ENCODE results near the gene GNG12.

Gene GNG12

GRCh38 chr1:67719329-67720196, 113.7 kb downstream of the GNG12 start:
- Histone ChIP-seq H3K36me3 (ENCODE audit: control insufficient read depth in 2 of 2, insufficient read depth in 2 of 2, low read length in 2 of 2) (no peaks in the 10 kb centered on the region), H3K9me3 (ENCODE audit: control insufficient read depth in 2 of 2, low read length in 2 of 2) (no peaks in the 10 kb centered on the region), H3K27me3 (ENCODE audit: control insufficient read depth in 2 of 2, insufficient read depth in 2 of 2, low read length in 2 of 2) (no peaks in the 10 kb centered on the region), H3K9ac (ENCODE audit: low read depth in 1 of 2, low read length in 2 of 2) (no peak overlapping the region), H3K4me1 (ENCODE audit: control insufficient read depth in 2 of 2, insufficient read depth in 2 of 2, low read length in 2 of 2) (peaks cover 15 to 25% of the 10 kb centered on the region in 2 donors), H3K27ac (ENCODE audit: low read depth in 2 of 2, low read length in 2 of 2) (no peak overlapping the region), H3K4me3 (ENCODE audit: low read length in 2 of 2) (no peak overlapping the region)

- Histone ChIP-seq H3K4me1 (ENCODE audit: control insufficient read depth in 2 of 2, insufficient read depth in 2 of 2, low read length in 2 of 2) (peaks cover 31 to 41% of the 10 kb centered on the region in 2 donors), H3K4me3 (ENCODE audit: low read length in 2 of 2) (no peak overlapping the region), H3K27ac (ENCODE audit: low read depth in 2 of 2, low read length in 2 of 2) (peak overlapping the region in 1 of 2 donors; percentile 35), H3K9me3 (ENCODE audit: control insufficient read depth in 2 of 2, low read length in 2 of 2) (no peaks in the 10 kb centered on the region), H3K36me3 (ENCODE audit: control insufficient read depth in 2 of 2, insufficient read depth in 2 of 2, low read length in 2 of 2) (no peaks in the 10 kb centered on the region), H3K9ac (ENCODE audit: low read depth in 1 of 2, low read length in 2 of 2) (no peak overlapping the region), H3K27me3 (ENCODE audit: control insufficient read depth in 2 of 2, insufficient read depth in 2 of 2, low read length in 2 of 2) (no peaks in the 10 kb centered on the region)
Measured at GRCh38 chr1:67717876-67718275, 115.4 kb downstream of the GNG12 start.

GRCh38 chr1:67716800-67717199, 116.5 kb downstream of the GNG12 start:
- no peaks in the 10 kb centered on the region for H3K9me3 ChIP-seq (ENCODE audit: control insufficient read depth in 2 of 2, low read length in 2 of 2)
- H3K4me1 ChIP-seq (ENCODE audit: control insufficient read depth in 2 of 2, insufficient read depth in 2 of 2, low read length in 2 of 2): peaks cover 35 to 52% of the 10 kb centered on the region in 2 donors
- H3K9ac ChIP-seq (ENCODE audit: low read depth in 1 of 2, low read length in 2 of 2): no peak overlapping the region
- no peak overlapping the region for H3K4me3 ChIP-seq (ENCODE audit: low read length in 2 of 2)
- peak overlapping the region; percentile 23 to 64 for H3K27ac ChIP-seq (ENCODE audit: low read depth in 2 of 2, low read length in 2 of 2)
- H3K27me3 ChIP-seq (ENCODE audit: control insufficient read depth in 2 of 2, insufficient read depth in 2 of 2, low read length in 2 of 2): no peaks in the 10 kb centered on the region
- H3K36me3 ChIP-seq (ENCODE audit: control insufficient read depth in 2 of 2, insufficient read depth in 2 of 2, low read length in 2 of 2): no peaks in the 10 kb centered on the region

GRCh38 chr1:67715819-67716218, 117.4 kb downstream of the GNG12 start:
- no peak overlapping the region for H3K9ac ChIP-seq (ENCODE audit: low read depth in 1 of 2, low read length in 2 of 2)
- H3K36me3 ChIP-seq (ENCODE audit: control insufficient read depth in 2 of 2, insufficient read depth in 2 of 2, low read length in 2 of 2): no peaks in the 10 kb centered on the region
- H3K4me3 ChIP-seq (ENCODE audit: low read length in 2 of 2): no peak overlapping the region
- no peaks in the 10 kb centered on the region for H3K9me3 ChIP-seq (ENCODE audit: control insufficient read depth in 2 of 2, low read length in 2 of 2)
- no peak overlapping the region for H3K27ac ChIP-seq (ENCODE audit: low read depth in 2 of 2, low read length in 2 of 2)
- H3K4me1 ChIP-seq (ENCODE audit: control insufficient read depth in 2 of 2, insufficient read depth in 2 of 2, low read length in 2 of 2): peaks cover 43 to 61% of the 10 kb centered on the region in 2 donors
- H3K27me3 ChIP-seq (ENCODE audit: control insufficient read depth in 2 of 2, insufficient read depth in 2 of 2, low read length in 2 of 2): no peaks in the 10 kb centered on the region

GRCh38 chr1:67713057-67713846, 120.0 kb downstream of the GNG12 start:
- peak overlapping the region; percentile 61 to 81 for H3K27ac ChIP-seq (ENCODE audit: low read depth in 2 of 2, low read length in 2 of 2)
- peaks cover 57 to 81% of the 10 kb centered on the region in 2 donors for H3K4me1 ChIP-seq (ENCODE audit: control insufficient read depth in 2 of 2, insufficient read depth in 2 of 2, low read length in 2 of 2)

GRCh38 chr1:67711855-67712212, 121.4 kb downstream of the GNG12 start:
- Histone ChIP-seq H3K27ac (ENCODE audit: low read depth in 2 of 2, low read length in 2 of 2) (peak overlapping the region; percentile 67 to 69), H3K4me3 (ENCODE audit: low read length in 2 of 2) (no peak overlapping the region), H3K36me3 (ENCODE audit: control insufficient read depth in 2 of 2, insufficient read depth in 2 of 2, low read length in 2 of 2) (peaks cover 0 to 5% of the 10 kb centered on the region in 2 donors), H3K9me3 (ENCODE audit: control insufficient read depth in 2 of 2, low read length in 2 of 2) (no peaks in the 10 kb centered on the region), H3K27me3 (ENCODE audit: control insufficient read depth in 2 of 2, insufficient read depth in 2 of 2, low read length in 2 of 2) (no peaks in the 10 kb centered on the region), H3K9ac (ENCODE audit: low read depth in 1 of 2, low read length in 2 of 2) (peak overlapping the region in 1 of 2 donors; percentile 13), H3K4me1 (ENCODE audit: control insufficient read depth in 2 of 2, insufficient read depth in 2 of 2, low read length in 2 of 2) (peaks cover 49 to 73% of the 10 kb centered on the region in 2 donors)

More at GRCh38 chr1:67713057-67713846, 120.0 kb downstream of the GNG12 start:
- Histone ChIP-seq H3K4me3 (ENCODE audit: low read length in 2 of 2) (no peak overlapping the region), H3K9me3 (ENCODE audit: control insufficient read depth in 2 of 2, low read length in 2 of 2) (no peaks in the 10 kb centered on the region), H3K36me3 (ENCODE audit: control insufficient read depth in 2 of 2, insufficient read depth in 2 of 2, low read length in 2 of 2) (no peaks in the 10 kb centered on the region), H3K27me3 (ENCODE audit: control insufficient read depth in 2 of 2, insufficient read depth in 2 of 2, low read length in 2 of 2) (no peaks in the 10 kb centered on the region), H3K9ac (ENCODE audit: low read depth in 1 of 2, low read length in 2 of 2) (peak overlapping the region; percentile 4 to 48)

GRCh38 chr1:67711158-67711854, 122.0 kb downstream of the GNG12 start:
- Histone ChIP-seq H3K4me1 (ENCODE audit: control insufficient read depth in 2 of 2, insufficient read depth in 2 of 2, low read length in 2 of 2) (peaks cover 43 to 68% of the 10 kb centered on the region in 2 donors), H3K9ac (ENCODE audit: low read depth in 1 of 2, low read length in 2 of 2) (peak overlapping the region in 1 of 2 donors; percentile 13), H3K27me3 (ENCODE audit: control insufficient read depth in 2 of 2, insufficient read depth in 2 of 2, low read length in 2 of 2) (no peaks in the 10 kb centered on the region), H3K27ac (ENCODE audit: low read depth in 2 of 2, low read length in 2 of 2) (peak overlapping the region; percentile 67 to 69), H3K4me3 (ENCODE audit: low read length in 2 of 2) (no peak overlapping the region), H3K36me3 (ENCODE audit: control insufficient read depth in 2 of 2, insufficient read depth in 2 of 2, low read length in 2 of 2) (peaks cover 0 to 6% of the 10 kb centered on the region in 2 donors), H3K9me3 (ENCODE audit: control insufficient read depth in 2 of 2, low read length in 2 of 2) (no peaks in the 10 kb centered on the region)

- peaks cover 0 to 6% of the 10 kb centered on the region in 2 donors for H3K36me3 ChIP-seq (ENCODE audit: control insufficient read depth in 2 of 2, insufficient read depth in 2 of 2, low read length in 2 of 2)
- peaks cover 43 to 62% of the 10 kb centered on the region in 2 donors for H3K4me1 ChIP-seq (ENCODE audit: control insufficient read depth in 2 of 2, insufficient read depth in 2 of 2, low read length in 2 of 2)
- no peak overlapping the region for H3K4me3 ChIP-seq (ENCODE audit: low read length in 2 of 2)
- peak overlapping the region; percentile 67 to 69 for H3K27ac ChIP-seq (ENCODE audit: low read depth in 2 of 2, low read length in 2 of 2)
- H3K9ac ChIP-seq (ENCODE audit: low read depth in 1 of 2, low read length in 2 of 2): no peak overlapping the region
- H3K27me3 ChIP-seq (ENCODE audit: control insufficient read depth in 2 of 2, insufficient read depth in 2 of 2, low read length in 2 of 2): no peaks in the 10 kb centered on the region
- no peaks in the 10 kb centered on the region for H3K9me3 ChIP-seq (ENCODE audit: control insufficient read depth in 2 of 2, low read length in 2 of 2)
Measured at GRCh38 chr1:67710417-67710816, 122.8 kb downstream of the GNG12 start.

GRCh38 chr1:67708606-67709005, 124.7 kb downstream of the GNG12 start:
- H3K27me3 ChIP-seq (ENCODE audit: control insufficient read depth in 2 of 2, insufficient read depth in 2 of 2, low read length in 2 of 2): no peaks in the 10 kb centered on the region
- peak overlapping the region; percentile 27 to 29 for H3K27ac ChIP-seq (ENCODE audit: low read depth in 2 of 2, low read length in 2 of 2)
- H3K4me1 ChIP-seq (ENCODE audit: control insufficient read depth in 2 of 2, insufficient read depth in 2 of 2, low read length in 2 of 2): peaks cover 33 to 48% of the 10 kb centered on the region in 2 donors
- H3K9me3 ChIP-seq (ENCODE audit: control insufficient read depth in 2 of 2, low read length in 2 of 2): no peaks in the 10 kb centered on the region
- H3K4me3 ChIP-seq (ENCODE audit: low read length in 2 of 2): no peak overlapping the region
- peaks cover 8 to 13% of the 10 kb centered on the region in 2 donors for H3K36me3 ChIP-seq (ENCODE audit: control insufficient read depth in 2 of 2, insufficient read depth in 2 of 2, low read length in 2 of 2)
- no peak overlapping the region for H3K9ac ChIP-seq (ENCODE audit: low read depth in 1 of 2, low read length in 2 of 2)

Measured in mucosa of rectum (tissue), 2 donors.